GM12892 (cell line): Measurements from ENCODE around the gene GRAMD1C.

Source experiments
- POLR2A ChIP-seq: IDR thresholded peaks from 2 replicates; pipeline ENCODE4 v1.6.1; 2011; ENCODE audit warnings: low read depth, low read length, control low read depth
- POLR2AphosphoS5 ChIP-seq: IDR thresholded peaks from 2 replicates; pipeline ENCODE4 v1.6.1; 2011; ENCODE audit warnings: low read depth, low read length, control low read depth
- TAF1 ChIP-seq: IDR thresholded peaks from 2 replicates; pipeline ENCODE4 v1.6.1; 2011; ENCODE audit warnings: low read depth, mild to moderate bottlenecking, control low read depth, low read length, borderline replicate concordance

DNA sequence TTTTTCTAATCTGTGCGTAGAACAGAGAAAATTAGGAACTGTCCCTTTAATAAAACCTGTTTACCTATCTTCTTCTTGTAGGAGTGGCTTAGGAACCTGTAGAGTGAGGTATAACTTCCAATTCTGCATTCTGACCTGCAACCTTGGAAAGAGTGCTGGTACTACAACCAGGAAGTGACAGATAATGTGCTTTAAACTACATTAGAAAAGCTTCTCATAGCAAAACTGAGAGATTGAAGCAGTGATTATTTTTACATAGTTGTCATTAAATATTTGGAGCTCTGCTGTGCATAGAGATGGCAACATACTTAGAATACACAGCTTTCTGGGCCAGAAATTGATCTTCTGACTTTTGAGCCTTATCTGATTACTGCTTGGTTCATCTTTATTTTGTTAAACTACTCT is 58.8 kb downstream of the GRAMD1C start:
- TF ChIP-seq TAF1 (no peak), POLR2A (no peak), POLR2AphosphoS5 (no peak)
